Tibial nerve (tissue), 4 donors: ENCODE results near the gene ANOS1. TPM values are rescaled to one million over a fixed set of nuclear protein-coding genes. Genes with fewer than 3 reads are reported as not detected.

Source experiments
- DNase-seq, 2 donors: peaks; one replicate each; pipeline ENCODE4 v3.0.0-alpha.2; 2019; ENCODE audit warnings: low spot score in 2 of 2
- H3K27ac ChIP-seq, 4 donors: fragments of 200-600 bp; sonication (generic) in 3 of 4; one replicate each; pipeline ENCODE4 v1.5.1; 2017 to 2019; ENCODE audit warnings: mild to moderate bottlenecking in 1 of 4
- H3K27me3 ChIP-seq, 2 donors: fragments of 200-600 bp; sonication (generic) in 1 of 2; one replicate each; pipeline versions ENCODE4 v1.5.1 to v1.6.0; 2017 to 2019
- H3K36me3 ChIP-seq, 3 donors: fragments of 200-600 bp; sonication (generic); one replicate each; pipeline ENCODE4 v1.5.1; 2018 to 2019
- H3K4me1 ChIP-seq, 4 donors: fragments of 200-600 bp; sonication (generic) in 3 of 4; one replicate each; pipeline ENCODE4 v1.5.1; 2017 to 2019
- H3K4me3 ChIP-seq, 4 donors: fragments of 200-600 bp; sonication (generic) in 3 of 4; one replicate each; pipeline ENCODE4 v1.5.1; 2017 to 2019; ENCODE audit warnings: mild to moderate bottlenecking in 1 of 4, moderate library complexity in 1 of 4
- H3K9me3 ChIP-seq, 4 donors: fragments of 200-600 bp; sonication (generic) in 3 of 4; one replicate each; pipeline ENCODE4 v1.5.1; 2017 to 2019
- EP300 ChIP-seq, 2 donors: sonication (generic); formaldehyde crosslinking; IDR thresholded peaks; one replicate each; pipeline ENCODE4 v1.6.1; 2017; ENCODE audit warnings: antibody characterized with exemption in 2 of 2, mild to moderate bottlenecking in 1 of 2
- POLR2A ChIP-seq, 2 donors: fragments of 450-650 bp; IDR thresholded peaks; one replicate each; pipeline ENCODE4 v1.6.1; 2017; ENCODE audit warnings: antibody characterized with exemption in 2 of 2, mild to moderate bottlenecking in 2 of 2, moderate library complexity in 2 of 2
- WGBS, 2 donors: methylation state at CpG; one replicate each; pipeline ENCODE4 v1.1.5; 2018; 5-methylcytosine and 5-hydroxymethylcytosine counted together
- total RNA-seq, 4 donors: library from RNA; depleted of rRNA; stranded (reverse); fragments of >200 nt; gene quantifications; one replicate each; pipeline ENCODE4 v1.1.0, GENCODE V29; 2016
- TF ChIP-seq, protein P1 (sequence below), 5 experiments: fragments of 200-600 bp in 3 of 5; fragments of 450-650 bp in 2 of 5; sonication (generic) in 3 of 5; IDR thresholded peaks; one replicate each; pipeline ENCODE4 v1.5.1; 2016 to 2019; ENCODE audit warnings: antibody characterized with exemption in 5 of 5, mild to moderate bottlenecking in 3 of 5, moderate library complexity in 2 of 5

The ANOS1 gene
- total RNA-seq, 4 donors from 2014 or later: 7.5 to 14.4 (median 10.9) TPM

DNA sequence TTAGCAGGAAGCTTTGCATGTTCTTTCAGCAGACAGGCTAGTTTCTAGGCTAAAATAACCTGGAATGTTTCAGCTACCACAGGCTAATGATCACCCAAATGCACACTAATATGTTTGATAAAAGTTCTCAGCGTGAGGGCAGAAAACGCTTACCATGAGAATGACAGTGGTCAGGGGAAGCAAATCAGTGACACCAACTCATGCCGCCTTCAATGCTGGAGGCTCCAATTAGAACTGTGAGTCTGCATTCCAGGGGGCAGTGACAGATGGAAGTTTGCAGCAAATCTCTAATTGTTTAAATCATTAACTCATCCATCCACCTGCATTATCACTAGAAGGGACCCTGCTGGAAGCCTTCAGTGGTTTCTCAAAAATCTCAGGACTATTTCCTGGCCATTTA is 43.2 kb downstream of the ANOS1 start:
- H3K27ac ChIP-seq: no peak overlapping the region
- no peak for TF ChIP-seq POLR2A (IDR thresholded peaks at IDR 0.05)
- TF ChIP-seq EP300 (IDR thresholded peaks at IDR 0.05): no peak
- TF ChIP-seq, protein P1, sequence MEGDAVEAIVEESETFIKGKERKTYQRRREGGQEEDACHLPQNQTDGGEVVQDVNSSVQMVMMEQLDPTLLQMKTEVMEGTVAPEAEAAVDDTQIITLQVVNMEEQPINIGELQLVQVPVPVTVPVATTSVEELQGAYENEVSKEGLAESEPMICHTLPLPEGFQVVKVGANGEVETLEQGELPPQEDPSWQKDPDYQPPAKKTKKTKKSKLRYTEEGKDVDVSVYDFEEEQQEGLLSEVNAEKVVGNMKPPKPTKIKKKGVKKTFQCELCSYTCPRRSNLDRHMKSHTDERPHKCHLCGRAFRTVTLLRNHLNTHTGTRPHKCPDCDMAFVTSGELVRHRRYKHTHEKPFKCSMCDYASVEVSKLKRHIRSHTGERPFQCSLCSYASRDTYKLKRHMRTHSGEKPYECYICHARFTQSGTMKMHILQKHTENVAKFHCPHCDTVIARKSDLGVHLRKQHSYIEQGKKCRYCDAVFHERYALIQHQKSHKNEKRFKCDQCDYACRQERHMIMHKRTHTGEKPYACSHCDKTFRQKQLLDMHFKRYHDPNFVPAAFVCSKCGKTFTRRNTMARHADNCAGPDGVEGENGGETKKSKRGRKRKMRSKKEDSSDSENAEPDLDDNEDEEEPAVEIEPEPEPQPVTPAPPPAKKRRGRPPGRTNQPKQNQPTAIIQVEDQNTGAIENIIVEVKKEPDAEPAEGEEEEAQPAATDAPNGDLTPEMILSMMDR (IDR thresholded peaks at IDR 0.05): no peak
- no peak overlapping the region for H3K4me3 ChIP-seq
- DNase-seq: no peak
- peaks cover 0 to 4% (median 0%) of the 10 kb centered on the region in 4 donors for H3K4me1 ChIP-seq
- 46 to 84% methylated on average over 3 of the region's 3 CpGs for WGBS, 2 donors
- H3K9me3 ChIP-seq: no peaks in the 10 kb centered on the region
- no peaks in the 10 kb centered on the region for H3K27me3 ChIP-seq
- no peaks in the 10 kb centered on the region for H3K36me3 ChIP-seq

DNA sequence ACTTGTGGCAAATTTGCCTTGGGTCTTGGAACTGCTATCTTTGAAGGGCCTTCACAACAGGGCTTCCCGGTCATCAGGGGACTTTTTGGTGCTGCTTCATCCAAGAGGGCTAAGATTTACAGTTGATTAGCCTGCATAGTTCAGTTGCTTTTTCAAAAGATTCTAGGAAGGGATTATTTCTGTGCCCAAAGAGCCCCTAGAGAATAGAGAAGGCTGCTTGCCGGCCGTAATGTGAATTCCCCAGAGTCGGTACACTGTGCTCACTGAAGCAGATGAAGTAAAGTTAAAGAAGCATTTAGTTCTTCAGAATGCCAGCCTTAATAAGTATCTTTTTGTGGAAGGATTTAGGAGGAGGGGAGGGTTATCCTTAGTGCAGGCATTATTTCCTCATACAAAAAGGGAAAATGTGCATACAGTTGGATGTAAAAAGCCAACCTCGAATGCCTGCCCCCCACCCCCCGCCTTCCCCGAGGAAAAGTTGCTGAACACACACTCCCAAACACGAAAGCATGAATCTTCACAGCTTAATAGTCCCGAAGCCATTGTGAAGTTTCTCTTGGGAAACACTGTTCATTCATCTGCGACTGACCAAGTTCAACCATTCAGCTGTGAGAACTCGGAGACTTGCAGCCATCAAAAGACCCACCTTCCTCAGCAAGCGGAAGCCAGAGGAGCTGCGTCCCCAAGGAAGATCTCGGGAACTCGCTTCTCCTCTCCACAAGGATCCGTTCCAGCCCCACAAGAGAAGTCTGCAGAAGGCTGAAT is 47.6 kb downstream of the ANOS1 start:
- 44 to 48% methylated on average over 10 to 14 of the region's 16 CpGs for WGBS, 2 donors
- Histone ChIP-seq H3K4me1 (no peaks in the 10 kb centered on the region), H3K27ac (no peak overlapping the region), H3K36me3 (no peaks in the 10 kb centered on the region), H3K27me3 (no peaks in the 10 kb centered on the region), H3K9me3 (no peaks in the 10 kb centered on the region), H3K4me3 (no peak overlapping the region)
- DNase-seq: no peak
- TF ChIP-seq POLR2A (IDR thresholded peaks at IDR 0.05) (no peak), EP300 (IDR thresholded peaks at IDR 0.05) (no peak)
- TF ChIP-seq, protein P1 (IDR thresholded peaks at IDR 0.05): no peak

DNA sequence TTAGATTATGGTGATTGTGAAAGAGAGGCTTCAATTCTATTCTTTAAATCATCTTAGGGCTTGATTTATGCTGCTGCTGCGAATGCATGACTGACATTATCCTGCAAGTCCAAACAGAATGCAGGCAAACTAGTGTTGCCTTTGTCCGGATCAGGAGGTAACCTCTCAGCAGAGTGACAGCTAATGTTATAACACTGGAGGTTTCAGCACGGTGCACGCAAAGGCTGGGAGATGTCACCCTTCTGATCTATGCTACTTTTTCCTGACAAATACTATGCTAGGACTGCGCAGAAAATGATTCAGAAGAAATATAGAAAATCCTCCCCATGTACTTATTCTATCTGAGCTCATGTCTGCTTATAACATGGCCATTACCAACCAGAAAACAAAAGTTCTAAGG is 48.2 kb downstream of the ANOS1 start:
- Histone ChIP-seq H3K9me3 (no peaks in the 10 kb centered on the region), H3K4me3 (no peak overlapping the region), H3K27me3 (no peaks in the 10 kb centered on the region), H3K27ac (no peak overlapping the region), H3K4me1 (no peaks in the 10 kb centered on the region), H3K36me3 (no peaks in the 10 kb centered on the region)
- DNase-seq: no peak
- WGBS, 2 donors: 76 to 91% methylated on average over 5 of the region's 5 CpGs
- TF ChIP-seq, protein P1 (IDR thresholded peaks at IDR 0.05): no peak
- TF ChIP-seq POLR2A (IDR thresholded peaks at IDR 0.05) (no peak), EP300 (IDR thresholded peaks at IDR 0.05) (no peak)

DNA sequence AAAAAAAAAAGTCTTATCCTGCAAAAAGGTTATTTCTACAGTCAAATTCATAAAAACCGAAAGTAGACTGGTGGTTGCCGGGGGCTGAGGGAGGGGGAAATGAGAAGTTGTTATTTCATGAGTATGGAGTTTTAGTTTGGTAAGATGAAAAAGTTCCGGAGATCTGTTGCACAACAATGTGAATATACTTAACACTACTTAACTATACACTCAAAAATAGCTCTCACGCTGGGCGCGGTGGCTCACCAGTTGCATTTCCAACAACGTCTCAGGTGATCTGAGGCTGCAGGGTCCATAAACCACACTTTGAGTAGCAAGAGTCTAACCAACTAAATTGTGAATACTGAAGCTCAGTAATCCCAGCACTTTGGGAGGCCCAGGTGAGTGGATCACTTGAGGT is 52.4 kb downstream of the ANOS1 start:
- H3K4me1 ChIP-seq: no peaks in the 10 kb centered on the region
- no peak overlapping the region for H3K27ac ChIP-seq
- no peaks in the 10 kb centered on the region for H3K27me3 ChIP-seq
- H3K4me3 ChIP-seq: no peak overlapping the region
- no peak for DNase-seq
- TF ChIP-seq EP300 (IDR thresholded peaks at IDR 0.05) (no peak), POLR2A (IDR thresholded peaks at IDR 0.05) (no peak)
- TF ChIP-seq, protein P1 (IDR thresholded peaks at IDR 0.05): no peak
- H3K36me3 ChIP-seq: no peaks in the 10 kb centered on the region
- H3K9me3 ChIP-seq: no peaks in the 10 kb centered on the region
- 90 to 92% methylated on average over 7 of the region's 7 CpGs for WGBS, 2 donors

DNA sequence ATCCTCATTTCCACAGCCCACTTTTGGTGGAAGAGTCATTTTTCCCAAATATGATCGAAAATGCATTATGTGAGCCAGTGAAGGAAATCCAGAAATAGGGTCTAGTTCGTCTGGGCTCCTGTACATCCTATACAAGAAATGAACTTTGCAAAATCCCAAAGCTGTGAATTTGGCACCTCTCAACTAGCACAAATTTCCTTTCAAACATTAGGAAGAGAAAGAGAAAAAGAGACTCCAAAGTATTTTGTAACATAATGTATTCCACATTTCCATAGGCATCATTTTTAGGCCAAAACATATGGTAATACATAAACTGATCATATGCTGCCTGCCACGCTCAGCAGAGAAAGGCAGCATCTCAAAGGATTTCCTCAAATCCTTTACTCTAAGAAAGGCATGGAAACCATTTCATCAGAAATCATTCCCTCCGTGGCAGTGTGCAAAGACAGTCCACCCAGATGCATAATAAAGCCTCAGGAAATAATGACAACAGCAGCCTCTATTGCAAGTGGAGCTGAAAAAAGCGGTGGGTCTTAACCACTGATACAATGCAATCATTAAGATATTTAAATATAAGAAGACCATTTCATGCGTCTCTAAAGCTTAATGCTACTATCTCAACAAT is 56.8 kb downstream of the ANOS1 start:
- Histone ChIP-seq H3K27ac (no peak overlapping the region), H3K27me3 (no peaks in the 10 kb centered on the region), H3K4me1 (no peaks in the 10 kb centered on the region), H3K4me3 (no peak overlapping the region), H3K36me3 (no peaks in the 10 kb centered on the region), H3K9me3 (no peaks in the 10 kb centered on the region)
- WGBS, 2 donors: 70 to 72% methylated on average over 6 of the region's 6 CpGs
- no peak for TF ChIP-seq EP300 (IDR thresholded peaks at IDR 0.05)
- TF ChIP-seq POLR2A (IDR thresholded peaks at IDR 0.05): no peak
- TF ChIP-seq, protein P1 (IDR thresholded peaks at IDR 0.05): no peak
- DNase-seq: no peak
